Measurements from ENCODE around the gene NDUFS6.
A peak's percentile ranks its signal among the peaks of the same experiment; 100 is the strongest.

The NDUFS6 gene

DNA sequence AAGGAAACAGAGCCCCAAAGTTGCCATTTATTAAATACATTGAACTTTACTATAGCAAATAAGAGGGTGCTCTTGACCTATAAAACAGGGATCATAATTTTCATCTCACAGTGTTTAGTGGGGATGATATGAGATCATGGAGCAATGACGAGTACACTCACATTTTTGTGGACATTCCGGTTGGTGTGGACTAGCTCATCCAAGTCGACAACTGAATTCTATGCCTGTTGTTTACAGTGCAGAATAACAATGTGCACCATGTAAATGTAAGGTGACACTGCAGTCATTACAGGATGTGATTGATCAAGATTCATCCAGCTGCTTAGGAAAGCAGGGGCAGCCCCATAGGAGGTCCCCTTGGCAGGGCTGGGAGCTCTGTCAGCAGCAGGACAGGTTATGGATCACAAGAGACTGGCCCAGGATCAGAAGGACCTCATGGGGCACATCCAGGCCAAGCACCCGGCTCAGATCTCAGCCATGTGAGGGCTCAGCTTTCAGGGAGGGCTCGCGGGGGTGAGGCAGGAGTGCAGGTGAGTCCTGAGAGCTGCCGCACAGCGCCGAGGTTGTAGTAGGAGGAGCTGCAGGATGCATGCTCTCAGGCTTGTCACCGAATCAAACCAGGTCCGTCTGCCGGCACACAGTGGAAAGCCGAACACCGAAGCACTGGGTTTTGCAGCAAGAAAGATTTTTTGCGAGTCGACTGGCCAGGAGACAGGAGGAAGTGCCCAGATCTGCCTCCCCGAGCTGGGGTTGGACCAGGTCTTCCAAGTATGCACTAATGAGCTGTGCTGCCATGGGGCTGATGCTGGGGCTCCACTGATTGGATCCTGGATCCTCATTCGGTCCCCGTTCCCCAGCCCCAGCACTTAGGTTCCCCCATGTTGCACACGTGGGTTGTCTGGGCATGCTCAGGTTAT lies 29.8 kb upstream of the NDUFS6 start:
- FAIRE-seq (no peak), DNase-seq (ENCODE audit: insufficient read length, low spot score) (no peak)
- TF ChIP-seq POLR2AphosphoS5 (IDR thresholded peaks at IDR 0.05; ENCODE audit: low read depth, low read length) (no peak), POU2F2 (IDR thresholded peaks at IDR 0.05; ENCODE audit: low read depth, low read length) (no peak), SPI1 (IDR thresholded peaks at IDR 0.05; ENCODE audit: low read depth, low read length) (no peak), POLR2A (IDR thresholded peaks at IDR 0.05; ENCODE audit: low read depth, low read length) (no peak), PAX5 (IDR thresholded peaks at IDR 0.05; ENCODE audit: insufficient read depth, low read length, severe bottlenecking) (no peak), TAF1 (IDR thresholded peaks at IDR 0.05; ENCODE audit: low read depth, low read length) (no peak)

- FAIRE-seq (peak; percentile 33), DNase-seq (ENCODE audit: insufficient read length, low spot score) (no peak)
- TF ChIP-seq POU2F2 (IDR thresholded peaks at IDR 0.05; ENCODE audit: low read depth, low read length) (no peak), POLR2AphosphoS5 (IDR thresholded peaks at IDR 0.05; ENCODE audit: low read depth, low read length) (no peak), POLR2A (IDR thresholded peaks at IDR 0.05; ENCODE audit: low read depth, low read length) (no peak), TAF1 (IDR thresholded peaks at IDR 0.05; ENCODE audit: low read depth, low read length) (no peak), SPI1 (IDR thresholded peaks at IDR 0.05; ENCODE audit: low read depth, low read length) (no peak), PAX5 (IDR thresholded peaks at IDR 0.05; ENCODE audit: insufficient read depth, low read length, severe bottlenecking) (no peak)
These were observed 28.6 kb upstream of the NDUFS6 start for GRCh38 chr5:1772634-1773033.

DNA sequence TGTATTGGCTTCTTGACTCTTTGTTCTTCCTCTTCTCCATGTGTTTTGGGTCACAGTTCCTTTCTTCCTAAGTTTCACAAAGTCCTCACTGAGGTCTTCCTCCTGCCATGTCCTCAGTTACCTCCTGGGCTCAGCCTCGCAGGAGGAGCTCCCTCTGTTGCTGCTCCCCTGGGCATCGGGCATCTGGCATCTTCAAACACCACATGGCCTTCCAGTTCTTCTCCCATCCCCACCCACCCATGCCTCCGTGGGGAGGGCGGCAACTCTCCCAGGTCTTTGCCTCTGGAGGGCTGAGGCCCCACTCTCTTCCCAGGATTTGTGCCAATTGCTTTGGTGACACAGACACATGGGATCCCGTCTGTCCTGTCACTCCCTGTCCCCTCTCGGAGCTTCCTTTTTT lies 24.4 kb upstream of the NDUFS6 start:
- TF ChIP-seq SPI1 (IDR thresholded peaks at IDR 0.05; ENCODE audit: low read depth, low read length) (no peak), POLR2A (IDR thresholded peaks at IDR 0.05; ENCODE audit: low read depth, low read length) (no peak), POU2F2 (IDR thresholded peaks at IDR 0.05; ENCODE audit: low read depth, low read length) (no peak), PAX5 (IDR thresholded peaks at IDR 0.05; ENCODE audit: insufficient read depth, low read length, severe bottlenecking) (no peak), POLR2AphosphoS5 (IDR thresholded peaks at IDR 0.05; ENCODE audit: low read depth, low read length) (no peak), TAF1 (IDR thresholded peaks at IDR 0.05; ENCODE audit: low read depth, low read length) (no peak)
- no peak for FAIRE-seq
- no peak for DNase-seq (ENCODE audit: insufficient read length, low spot score)

DNA sequence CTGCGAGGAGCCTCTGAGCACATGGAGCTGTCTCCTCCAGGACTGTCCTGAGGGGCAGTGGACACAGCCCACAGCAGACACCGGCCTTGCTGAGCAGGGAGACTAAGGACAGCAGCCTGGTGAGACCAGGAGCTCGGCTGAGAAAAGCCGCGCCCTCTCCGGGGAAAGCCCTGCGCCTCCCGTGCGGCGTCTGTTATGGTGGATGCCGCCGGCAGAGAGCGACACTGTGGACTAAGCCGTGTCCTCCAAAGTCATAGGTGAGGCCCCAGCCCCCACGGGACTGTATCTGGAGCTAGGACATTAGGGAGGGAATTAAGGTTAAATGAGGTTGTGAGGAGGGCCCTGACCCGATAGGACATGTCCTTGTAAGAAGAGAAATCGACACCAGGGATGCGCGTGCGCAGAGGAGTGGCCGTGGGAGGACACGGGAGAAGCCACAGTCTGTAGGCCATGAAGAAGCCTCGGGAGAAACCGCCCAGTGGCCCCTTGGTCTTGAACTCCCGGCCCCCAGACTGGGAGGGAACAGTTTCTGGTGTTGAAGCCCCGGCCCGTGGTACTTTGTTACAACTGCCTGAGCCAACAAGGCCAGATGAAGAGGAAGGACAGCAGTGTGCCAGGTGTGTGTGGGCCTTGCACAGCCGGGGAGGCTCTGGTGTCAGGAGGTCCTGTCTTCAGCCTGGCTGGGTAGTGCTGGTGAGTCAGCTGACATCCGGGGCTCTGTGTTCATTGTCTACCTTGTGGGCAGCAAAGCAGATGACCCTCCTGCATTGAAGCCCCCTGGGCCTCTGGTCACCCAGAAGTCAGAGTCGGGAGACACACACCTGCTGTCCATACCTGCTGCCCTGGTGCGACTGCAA lies 23.7 kb upstream of the NDUFS6 start:
- TF ChIP-seq TAF1 (IDR thresholded peaks at IDR 0.05; ENCODE audit: low read depth, low read length): no peak
- TF ChIP-seq POU2F2 (IDR thresholded peaks at IDR 0.05; ENCODE audit: low read depth, low read length): no peak
- DNase-seq (ENCODE audit: insufficient read length, low spot score) (no peak), FAIRE-seq (no peak)

DNA sequence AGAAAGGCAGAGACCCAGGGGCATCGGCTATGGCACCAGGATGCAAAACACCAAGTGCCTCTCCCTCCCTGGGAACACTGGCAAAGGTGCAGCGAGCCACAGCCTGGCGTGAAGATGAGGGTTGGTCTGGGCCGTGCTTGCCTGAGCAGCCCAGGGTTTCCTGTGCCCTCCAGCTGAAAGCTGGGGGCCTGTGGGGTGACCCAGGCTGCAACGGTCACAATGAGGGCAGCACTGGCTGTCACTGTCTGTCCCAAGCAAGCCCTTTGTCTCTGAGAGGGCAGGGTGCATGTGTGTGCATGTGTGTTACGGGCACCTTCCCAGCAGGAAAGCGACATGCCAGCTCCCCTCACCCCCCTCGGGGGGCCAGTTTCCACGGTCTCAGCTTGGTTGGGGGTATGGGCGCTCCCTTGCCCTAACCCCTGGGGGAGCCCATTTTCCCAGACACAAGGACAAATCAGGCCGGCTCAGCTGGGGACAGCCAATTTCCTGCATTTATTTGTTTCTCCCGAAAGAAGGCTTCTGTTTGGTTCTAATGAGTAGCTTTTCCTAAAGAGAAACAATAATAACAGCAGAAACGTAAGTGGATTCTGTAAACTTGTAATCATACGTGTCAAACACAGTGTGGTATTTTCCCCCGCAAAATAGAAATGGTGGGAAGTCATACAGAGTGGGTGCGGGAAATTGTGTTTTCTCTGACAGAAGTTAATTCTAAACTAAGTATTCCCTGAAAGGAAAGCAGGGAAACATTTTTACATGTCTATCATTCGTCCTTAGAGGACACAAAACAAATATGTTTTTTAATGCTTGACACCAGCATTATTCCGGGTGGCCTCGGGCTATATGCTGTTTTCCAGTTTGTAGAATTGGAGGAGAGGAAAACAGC lies 22.8 kb upstream of the NDUFS6 start:
- no peak for TF ChIP-seq POU2F2 (IDR thresholded peaks at IDR 0.05; ENCODE audit: low read depth, low read length)
- TF ChIP-seq TAF1 (IDR thresholded peaks at IDR 0.05; ENCODE audit: low read depth, low read length): no peak
- TF ChIP-seq POLR2AphosphoS5 (IDR thresholded peaks at IDR 0.05; ENCODE audit: low read depth, low read length): no peak
- no peak for TF ChIP-seq POLR2A (IDR thresholded peaks at IDR 0.05; ENCODE audit: low read depth, low read length)
- TF ChIP-seq PAX5 (IDR thresholded peaks at IDR 0.05; ENCODE audit: insufficient read depth, low read length, severe bottlenecking): no peak
- TF ChIP-seq SPI1 (IDR thresholded peaks at IDR 0.05; ENCODE audit: low read depth, low read length): no peak
- DNase-seq (ENCODE audit: insufficient read length, low spot score) (no peak), FAIRE-seq (no peak)

DNA sequence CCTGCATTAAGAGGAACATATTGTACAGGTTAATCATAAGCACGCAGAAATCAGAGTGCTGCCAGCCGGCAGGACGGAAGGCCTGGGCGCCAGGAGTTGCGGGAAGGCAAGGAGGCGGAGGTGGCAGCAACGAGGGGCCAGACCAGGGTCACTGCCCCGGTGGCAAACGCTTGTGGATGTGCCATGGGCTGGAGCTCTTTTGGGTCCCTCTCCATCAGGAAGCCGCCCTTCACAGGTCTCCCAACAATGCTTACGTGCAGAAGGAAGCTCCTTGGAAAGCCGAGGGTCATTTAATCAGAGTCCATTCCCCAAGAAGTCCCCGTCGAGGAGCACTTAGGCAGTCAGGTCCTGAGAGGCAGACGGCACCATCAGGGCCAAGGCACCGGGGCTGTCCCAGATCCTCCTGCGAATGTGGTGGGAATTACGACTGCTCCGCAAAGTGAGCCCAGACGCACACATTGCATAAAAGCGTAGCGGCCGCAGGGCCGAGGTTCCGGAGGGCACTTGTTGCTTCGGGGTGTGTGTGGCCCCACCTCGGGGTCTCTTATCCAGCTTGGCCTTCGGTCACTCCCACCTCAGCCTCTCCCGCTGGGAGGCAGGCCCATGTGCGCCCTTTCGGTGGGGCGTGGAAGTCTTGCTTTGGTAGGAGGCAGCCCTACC lies 22.1 kb upstream of the NDUFS6 start:
- TF ChIP-seq POLR2A (IDR thresholded peaks at IDR 0.05; ENCODE audit: low read depth, low read length): no peak
- TF ChIP-seq POLR2AphosphoS5 (IDR thresholded peaks at IDR 0.05; ENCODE audit: low read depth, low read length): no peak
- no peak for TF ChIP-seq POU2F2 (IDR thresholded peaks at IDR 0.05; ENCODE audit: low read depth, low read length)
- TF ChIP-seq SPI1 (IDR thresholded peaks at IDR 0.05; ENCODE audit: low read depth, low read length): no peak
- TF ChIP-seq PAX5 (IDR thresholded peaks at IDR 0.05; ENCODE audit: insufficient read depth, low read length, severe bottlenecking): no peak
- no peak for TF ChIP-seq TAF1 (IDR thresholded peaks at IDR 0.05; ENCODE audit: low read depth, low read length)
- FAIRE-seq (no peak), DNase-seq (ENCODE audit: insufficient read length, low spot score) (no peak)

DNA sequence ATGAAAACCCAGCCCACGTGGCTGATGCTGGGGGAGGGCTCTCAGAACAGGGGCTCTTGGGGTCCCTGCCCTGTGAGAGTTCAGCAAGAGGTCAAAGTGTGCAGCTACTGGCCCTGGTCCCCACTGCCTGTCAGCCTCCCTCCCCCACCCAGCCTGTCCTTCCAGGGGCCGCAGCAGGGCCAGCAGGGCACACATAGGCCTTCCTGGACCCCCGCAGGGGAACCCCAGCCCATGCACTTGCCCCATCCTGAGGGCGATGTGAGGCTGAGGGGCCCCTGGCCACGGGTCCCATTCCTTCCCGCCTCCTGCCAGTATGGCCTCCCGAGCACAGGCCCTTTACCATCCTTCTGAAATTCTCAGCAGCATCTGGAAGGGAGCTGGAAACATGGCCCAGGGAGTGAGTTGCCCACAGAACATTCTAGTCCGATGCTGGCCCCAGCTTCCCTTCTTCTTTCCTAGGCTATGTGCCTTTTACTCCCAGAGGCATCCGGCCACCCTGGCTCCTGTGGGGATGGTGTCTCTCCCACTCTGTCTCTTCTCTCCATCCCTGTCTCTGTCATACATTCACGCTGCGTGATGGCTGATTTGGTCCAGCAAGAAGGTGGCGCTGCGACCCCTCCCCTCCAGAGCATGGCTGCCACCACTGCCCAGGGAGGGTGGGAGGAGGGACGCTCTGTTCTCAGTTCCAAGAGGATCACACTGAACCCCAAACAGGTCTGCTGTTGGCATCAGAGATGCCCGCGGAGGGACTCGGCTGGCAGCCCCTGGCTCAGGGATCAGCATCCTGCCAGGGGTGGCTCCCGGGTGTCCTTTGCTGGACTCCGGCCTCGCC lies 21.2 kb upstream of the NDUFS6 start:
- TF ChIP-seq POLR2A (IDR thresholded peaks at IDR 0.05; ENCODE audit: low read depth, low read length) (no peak), SPI1 (IDR thresholded peaks at IDR 0.05; ENCODE audit: low read depth, low read length) (no peak), POLR2AphosphoS5 (IDR thresholded peaks at IDR 0.05; ENCODE audit: low read depth, low read length) (no peak), PAX5 (IDR thresholded peaks at IDR 0.05; ENCODE audit: insufficient read depth, low read length, severe bottlenecking) (no peak), TAF1 (IDR thresholded peaks at IDR 0.05; ENCODE audit: low read depth, low read length) (no peak), POU2F2 (IDR thresholded peaks at IDR 0.05; ENCODE audit: low read depth, low read length) (no peak)
- FAIRE-seq: no peak

DNA sequence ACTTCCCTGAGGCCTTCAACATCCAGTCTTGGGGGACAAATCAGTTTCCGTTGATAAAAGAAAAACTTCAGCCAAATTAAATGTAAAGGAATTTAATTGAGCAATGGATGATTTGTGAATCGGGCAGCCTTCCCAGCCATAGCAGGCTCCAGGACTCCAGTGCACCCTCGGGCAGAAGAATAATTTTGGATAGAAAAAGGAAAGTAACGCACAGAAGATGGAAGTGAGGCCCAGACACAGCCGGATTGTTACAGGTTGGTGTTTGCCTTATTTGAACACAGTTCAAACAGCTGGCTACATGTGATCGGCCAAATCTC lies 20.6 kb upstream of the NDUFS6 start:
- FAIRE-seq (no peak), DNase-seq (ENCODE audit: insufficient read length, low spot score) (no peak)
- TF ChIP-seq PAX5 (IDR thresholded peaks at IDR 0.05; ENCODE audit: insufficient read depth, low read length, severe bottlenecking): no peak
- TF ChIP-seq POU2F2 (IDR thresholded peaks at IDR 0.05; ENCODE audit: low read depth, low read length): no peak
- no peak for TF ChIP-seq SPI1 (IDR thresholded peaks at IDR 0.05; ENCODE audit: low read depth, low read length)
- no peak for TF ChIP-seq POLR2A (IDR thresholded peaks at IDR 0.05; ENCODE audit: low read depth, low read length)
- no peak for TF ChIP-seq POLR2AphosphoS5 (IDR thresholded peaks at IDR 0.05; ENCODE audit: low read depth, low read length)
- no peak for TF ChIP-seq TAF1 (IDR thresholded peaks at IDR 0.05; ENCODE audit: low read depth, low read length)

More for the DNA sequence above, 21.2 kb upstream of the NDUFS6 start:
- no peak for DNase-seq (ENCODE audit: insufficient read length, low spot score)

Data from GM12891 (cell line).